ENCODE measurements around the gene GLT1D1. TPM values are rescaled to one million over a fixed set of nuclear protein-coding genes. Genes with fewer than 3 reads are reported as not detected.

Gene GLT1D1
- total and polyA plus RNA-seq, 2 donors (not counting 3 experiments of a cell fraction or from before 2014, with no cell fraction given), result not detected

DNA sequence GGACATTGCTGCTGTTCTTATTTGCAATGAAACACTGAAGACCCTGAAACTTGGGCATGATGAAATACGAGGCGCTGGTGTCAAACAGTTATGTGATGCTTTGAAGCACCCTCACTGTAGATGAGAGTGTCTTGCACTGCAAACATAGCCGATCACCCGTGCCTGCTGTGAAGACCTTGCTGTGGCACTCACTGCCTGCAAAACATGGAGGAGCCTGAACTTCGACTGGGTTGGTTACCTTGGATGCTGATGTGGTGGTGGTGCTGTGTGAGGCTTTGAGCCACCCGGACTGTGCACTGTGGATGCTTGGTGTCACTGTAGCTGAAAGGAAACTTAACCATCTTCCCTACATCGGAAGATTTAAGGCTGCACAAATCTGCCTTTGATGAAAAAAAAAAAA is 162.9 kb downstream of the GLT1D1 start:
- H3K4me1 ChIP-seq (ENCODE audit: control insufficient read depth, extremely low read depth, insufficient read depth, low read length), result no peaks in the 10 kb centered on the region
- H3K4me2 ChIP-seq (ENCODE audit: insufficient read depth, low read length), result no peak overlapping the region
- intact Hi-C loops (cut with micrococcal nuclease), result no loop called here
- H3K9me3 ChIP-seq (replicated peaks; ENCODE audit: control insufficient read depth, insufficient read depth, low read length), result peaks cover 9% of the 10 kb centered on the region
- CTCF ChIA-PET, result no interaction called here
- H3K79me2 ChIP-seq (ENCODE audit: control insufficient read depth, insufficient read depth, low read length), result no peaks in the 10 kb centered on the region
- TF ChIP-seq POLR2AphosphoS5 (IDR thresholded peaks at IDR 0.05; ENCODE audit: insufficient read depth, low read depth, low read length) (no peak), EZH2 (IDR thresholded peaks at IDR 0.05; ENCODE audit: borderline replicate concordance, low read depth, low read length, severe bottlenecking) (no peak), GATA2 (IDR thresholded peaks at IDR 0.05; ENCODE audit: insufficient read depth, insufficient read length, low read depth, low read length) (no peak), MYC (IDR thresholded peaks at IDR 0.05; ENCODE audit: low read depth, low read length) (no peak), POLR2A (IDR thresholded peaks at IDR 0.05; ENCODE audit: low read depth, low read length) (no peak), JUN (IDR thresholded peaks at IDR 0.05; ENCODE audit: borderline replicate concordance, insufficient read depth, insufficient read length, low read depth) (no peak), FOS (IDR thresholded peaks at IDR 0.05; ENCODE audit: borderline replicate concordance, insufficient read depth, low read length) (no peak)
- TF ChIP-seq, protein P1, sequence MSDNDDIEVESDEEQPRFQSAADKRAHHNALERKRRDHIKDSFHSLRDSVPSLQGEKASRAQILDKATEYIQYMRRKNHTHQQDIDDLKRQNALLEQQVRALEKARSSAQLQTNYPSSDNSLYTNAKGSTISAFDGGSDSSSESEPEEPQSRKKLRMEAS (IDR thresholded peaks at IDR 0.05; ENCODE audit: insufficient read depth, insufficient read length), result no peak
- TF ChIP-seq, protein P2, sequence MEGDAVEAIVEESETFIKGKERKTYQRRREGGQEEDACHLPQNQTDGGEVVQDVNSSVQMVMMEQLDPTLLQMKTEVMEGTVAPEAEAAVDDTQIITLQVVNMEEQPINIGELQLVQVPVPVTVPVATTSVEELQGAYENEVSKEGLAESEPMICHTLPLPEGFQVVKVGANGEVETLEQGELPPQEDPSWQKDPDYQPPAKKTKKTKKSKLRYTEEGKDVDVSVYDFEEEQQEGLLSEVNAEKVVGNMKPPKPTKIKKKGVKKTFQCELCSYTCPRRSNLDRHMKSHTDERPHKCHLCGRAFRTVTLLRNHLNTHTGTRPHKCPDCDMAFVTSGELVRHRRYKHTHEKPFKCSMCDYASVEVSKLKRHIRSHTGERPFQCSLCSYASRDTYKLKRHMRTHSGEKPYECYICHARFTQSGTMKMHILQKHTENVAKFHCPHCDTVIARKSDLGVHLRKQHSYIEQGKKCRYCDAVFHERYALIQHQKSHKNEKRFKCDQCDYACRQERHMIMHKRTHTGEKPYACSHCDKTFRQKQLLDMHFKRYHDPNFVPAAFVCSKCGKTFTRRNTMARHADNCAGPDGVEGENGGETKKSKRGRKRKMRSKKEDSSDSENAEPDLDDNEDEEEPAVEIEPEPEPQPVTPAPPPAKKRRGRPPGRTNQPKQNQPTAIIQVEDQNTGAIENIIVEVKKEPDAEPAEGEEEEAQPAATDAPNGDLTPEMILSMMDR (IDR thresholded peaks at IDR 0.05; ENCODE audit: extremely low read depth in 1 of 2, insufficient read depth in 1 of 2, low read depth in 1 of 2, low read length in 2 of 2), result no peak
- H3K27ac ChIP-seq (ENCODE audit: insufficient read depth, low read depth, low read length), result no peak overlapping the region
- no peaks in the 10 kb centered on the region for H3K9me1 ChIP-seq (replicated peaks; ENCODE audit: control insufficient read depth, extremely low read depth, insufficient read depth, low read length)
- no peaks in the 10 kb centered on the region for H4K20me1 ChIP-seq (replicated peaks; ENCODE audit: control insufficient read depth, extremely low read depth, insufficient read depth, low read length)
- BruUV-seq (replicated peaks), result no TSS peak
- FAIRE-seq, result no peak
- no peak for DNase-seq (ENCODE audit: low read depth, low spot score)
- no peak overlapping the region for H3K4me3 ChIP-seq (replicated peaks in 1 of 3; ENCODE audit: insufficient read depth in 1 of 3, low read depth in 1 of 3, low read length in 3 of 3)
- no peaks in the 10 kb centered on the region for H3K36me3 ChIP-seq (ENCODE audit: control insufficient read depth in 2 of 2, extremely low read depth in 1 of 2, insufficient read depth in 2 of 2, low read length in 2 of 2)
- dilution Hi-C loops (cut with MboI; ENCODE audit: extremely low pct_ligation_motif_present, low sequenced_read_pairs), result no loop called here
- H3K9ac ChIP-seq (replicated peaks; ENCODE audit: extremely low read depth, insufficient read depth, low read length), result no peak overlapping the region
- POLR2A ChIA-PET, result no interaction called here
- H3K27me3 ChIP-seq (ENCODE audit: control insufficient read depth in 2 of 2, insufficient read depth in 2 of 2, low read length in 2 of 2), result no peaks in the 10 kb centered on the region
- H2AFZ ChIP-seq (ENCODE audit: low read depth, low read length), result no peak overlapping the region

All from endothelial cell of umbilical vein (primary cell).